Fibroblast of lung (primary cell): ENCODE data around the gene KREMEN1.

Experiments
- EZH2 ChIP-seq: IDR thresholded peaks from 2 replicates; pipeline ENCODE4 v1.5.1; 2012; ENCODE audit warnings: low read length, control low read depth, mild to moderate bottlenecking; ENCODE audit errors: missing control alignments
- TF ChIP-seq, protein P1 (sequence below), 2 donors: IDR thresholded peaks in 1 of 2; conservative IDR thresholded peaks in 1 of 2; 1 replicate in 1 of 2; 2 replicates in 1 of 2; pipeline ENCODE4 v1.5.1; 2011 to 2012; ENCODE audit warnings: low read length in 2 of 2, control low read depth in 1 of 2, inconsistent platforms in 1 of 2, low read depth in 1 of 2, mild to moderate bottlenecking in 1 of 2

DNA sequence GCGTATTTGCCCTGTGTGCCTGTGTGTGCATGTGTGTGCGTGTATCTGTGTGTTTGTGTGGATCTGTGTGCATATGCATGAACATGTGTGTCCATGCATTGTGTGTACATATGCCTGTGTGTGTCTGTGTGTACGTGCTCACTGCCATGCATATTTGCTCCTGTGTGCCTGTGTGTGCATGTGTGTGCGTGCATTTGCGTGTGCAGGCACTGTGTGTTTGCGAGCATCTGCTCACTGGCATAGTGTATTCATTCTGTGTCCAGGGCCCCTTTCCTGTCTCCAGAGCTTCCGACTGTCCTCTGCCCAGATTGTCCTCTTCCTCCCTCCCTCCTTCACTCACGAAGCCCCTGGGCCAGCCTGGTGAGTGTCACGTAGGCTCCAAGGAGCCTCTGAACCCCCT lies 138.6 kb downstream of the KREMEN1 start:
- TF ChIP-seq, protein P1, sequence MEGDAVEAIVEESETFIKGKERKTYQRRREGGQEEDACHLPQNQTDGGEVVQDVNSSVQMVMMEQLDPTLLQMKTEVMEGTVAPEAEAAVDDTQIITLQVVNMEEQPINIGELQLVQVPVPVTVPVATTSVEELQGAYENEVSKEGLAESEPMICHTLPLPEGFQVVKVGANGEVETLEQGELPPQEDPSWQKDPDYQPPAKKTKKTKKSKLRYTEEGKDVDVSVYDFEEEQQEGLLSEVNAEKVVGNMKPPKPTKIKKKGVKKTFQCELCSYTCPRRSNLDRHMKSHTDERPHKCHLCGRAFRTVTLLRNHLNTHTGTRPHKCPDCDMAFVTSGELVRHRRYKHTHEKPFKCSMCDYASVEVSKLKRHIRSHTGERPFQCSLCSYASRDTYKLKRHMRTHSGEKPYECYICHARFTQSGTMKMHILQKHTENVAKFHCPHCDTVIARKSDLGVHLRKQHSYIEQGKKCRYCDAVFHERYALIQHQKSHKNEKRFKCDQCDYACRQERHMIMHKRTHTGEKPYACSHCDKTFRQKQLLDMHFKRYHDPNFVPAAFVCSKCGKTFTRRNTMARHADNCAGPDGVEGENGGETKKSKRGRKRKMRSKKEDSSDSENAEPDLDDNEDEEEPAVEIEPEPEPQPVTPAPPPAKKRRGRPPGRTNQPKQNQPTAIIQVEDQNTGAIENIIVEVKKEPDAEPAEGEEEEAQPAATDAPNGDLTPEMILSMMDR (conservative IDR thresholded peaks at IDR 0.05 in 1 of 2, IDR thresholded peaks at IDR 0.05 in 1 of 2; ENCODE audit: low read depth in 1 of 2, low read length in 2 of 2): no peak
- TF ChIP-seq EZH2: no peak
